HCT116 (cell line): ENCODE measurements around the gene SPDEF.

Source experiments
- CEBPB ChIP-seq: IDR thresholded peaks from 2 replicates; pipeline ENCODE4 v1.6.1; 2012; ENCODE audit warnings: low read depth
- CTCF ChIP-seq, 3 experiments: fragments of 200-600 bp in 1 of 3; sonication (generic) in 1 of 3; IDR thresholded peaks in 2 of 3; conservative IDR thresholded peaks in 1 of 3; 2 replicates each; pipeline ENCODE4 v1.5.1; 2012 to 2017; ENCODE audit warnings: low read depth in 2 of 3, low read length in 2 of 3, antibody characterized with exemption in 1 of 3, borderline replicate concordance in 1 of 3, control low read depth in 1 of 3, mild to moderate bottlenecking in 1 of 3, mixed read lengths in 1 of 3, mixed run types in 1 of 3, moderate library complexity in 1 of 3; ENCODE audit not compliant: insufficient read depth in 1 of 3
- EGR1 ChIP-seq: IDR thresholded peaks from 2 replicates; pipeline ENCODE4 v1.6.1; 2012; ENCODE audit warnings: low read depth
- MAX ChIP-seq: IDR thresholded peaks from 2 replicates; pipeline ENCODE4 v1.6.1; 2012
- POLR2A ChIP-seq: IDR thresholded peaks from 2 replicates; pipeline ENCODE4 v1.7.0; 2011; ENCODE audit warnings: borderline replicate concordance; ENCODE audit not compliant: insufficient read depth, insufficient read length; ENCODE audit errors: extremely low read depth
- POLR2AphosphoS5 ChIP-seq: IDR thresholded peaks from 2 replicates; pipeline ENCODE4 v1.6.1; 2011; ENCODE audit warnings: mild to moderate bottlenecking, low read depth, low read length, moderate library complexity
- TCF7L2 ChIP-seq: IDR thresholded peaks from 2 replicates; pipeline ENCODE4 v1.7.0; 2011; ENCODE audit warnings: borderline replicate concordance, inconsistent platforms; ENCODE audit not compliant: insufficient read depth, insufficient read length; ENCODE audit errors: extremely low read depth
- ZNF274 ChIP-seq: fragments of 200-500 bp; sonication (Bioruptor generic); IDR thresholded peaks from 2 replicates; pipeline ENCODE4 v1.6.1; 2014; ENCODE audit warnings: mild to moderate bottlenecking, low read depth, low read length, inconsistent platforms

GRCh38 chr6:34527751-34528670 is 28.1 kb downstream of the SPDEF start:
- no peak for TF ChIP-seq CTCF (IDR thresholded peaks at IDR 0.05 in 2 of 3, conservative IDR thresholded peaks at IDR 0.05 in 1 of 3; ENCODE audit: borderline replicate concordance in 1 of 3, insufficient read depth in 1 of 3, low read depth in 2 of 3, low read length in 2 of 3)
- TF ChIP-seq POLR2AphosphoS5, result no peak
- TF ChIP-seq MAX, result no peak
- TF ChIP-seq POLR2A, result no peak
- TF ChIP-seq CEBPB, result no peak
- TF ChIP-seq EGR1, result no peak
- no peak for TF ChIP-seq TCF7L2
- no peak for TF ChIP-seq ZNF274
